ENCODE measurements around the gene SUV39H2. TPM values are rescaled to one million over a fixed set of nuclear protein-coding genes. Genes with fewer than 3 reads are reported as not detected.
"Not testable (repeated sequence)": the region's sequence is repeated elsewhere in the genome, so short reads cannot be mapped to it uniquely, and the experiment has no call there.

Gene SUV39H2
- total RNA-seq, 1 donor from 2014 or later: 16.6 TPM

DNA sequence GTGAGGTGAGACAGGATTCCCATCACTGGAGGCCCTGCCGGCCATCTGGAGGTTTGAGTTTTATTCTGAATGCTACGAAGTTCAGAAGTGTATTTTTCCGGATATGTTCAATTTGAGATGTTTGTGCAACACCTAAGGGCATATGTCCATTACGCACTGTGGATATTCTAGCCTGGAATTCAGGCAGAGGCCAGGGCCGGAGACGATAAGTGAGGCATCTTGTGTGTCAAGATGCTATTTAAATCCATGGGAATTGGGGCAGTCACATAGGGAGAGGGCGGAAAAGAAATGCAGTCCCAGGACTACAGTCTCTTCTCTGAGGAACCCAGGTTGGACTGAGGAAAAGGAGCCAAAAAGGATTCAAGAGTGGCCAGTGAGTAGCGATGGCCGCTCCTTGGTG lies 1.9 kb upstream of the SUV39H2 start:
- peak; percentile 4 for DNase-seq

DNA sequence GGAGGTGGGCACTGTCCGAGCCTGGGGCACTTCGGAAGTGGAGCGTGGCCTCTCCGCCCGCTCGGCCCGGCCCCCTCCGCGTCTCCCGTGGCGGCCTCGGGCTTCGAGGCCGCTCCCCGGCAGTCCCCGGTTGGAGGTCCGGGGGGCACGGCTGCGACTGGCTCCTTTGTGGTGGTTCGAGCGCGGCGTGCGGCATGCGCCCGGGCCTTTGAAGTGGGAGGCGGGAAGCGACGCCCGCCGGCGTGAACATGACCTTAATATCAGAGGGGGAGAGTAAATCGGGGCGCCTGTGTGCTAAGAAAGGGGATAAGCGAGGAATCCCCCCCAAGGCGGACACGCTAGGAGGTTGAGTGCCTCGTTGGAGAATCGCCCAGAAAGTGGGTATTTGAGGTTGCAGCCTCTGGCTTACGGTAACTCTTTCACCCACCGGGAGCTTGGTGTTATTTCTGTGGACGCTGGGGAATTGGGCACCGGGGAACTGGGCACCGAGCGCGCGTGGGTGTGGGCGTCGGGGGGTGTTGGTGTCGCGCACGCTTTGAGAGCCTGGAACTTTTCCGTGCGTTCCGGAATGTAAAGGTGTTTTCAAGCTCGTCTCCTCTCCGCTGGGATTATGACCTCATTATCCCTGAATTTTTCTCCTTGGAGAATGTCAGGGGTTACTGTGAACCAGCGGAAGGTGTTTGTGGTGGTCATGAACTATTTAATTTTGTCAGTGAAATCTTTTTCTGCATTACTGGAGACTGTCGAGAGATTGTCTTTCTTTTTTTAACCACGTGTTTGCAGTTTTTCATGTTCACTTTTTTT lies 660 bp downstream of the SUV39H2 start:
- DNase-seq: peak; percentile 47

- DNase-seq: no peak
Measured at GRCh38 chr10:14879928-14880193, 1.2 kb downstream of the SUV39H2 start.

- peak; percentile 8 for DNase-seq
Measured at GRCh38 chr10:14880229-14880628, 1.6 kb downstream of the SUV39H2 start.

GRCh38 chr10:14884082-14884481 lies 5.4 kb downstream of the SUV39H2 start:
- DNase-seq: no peak

DNA sequence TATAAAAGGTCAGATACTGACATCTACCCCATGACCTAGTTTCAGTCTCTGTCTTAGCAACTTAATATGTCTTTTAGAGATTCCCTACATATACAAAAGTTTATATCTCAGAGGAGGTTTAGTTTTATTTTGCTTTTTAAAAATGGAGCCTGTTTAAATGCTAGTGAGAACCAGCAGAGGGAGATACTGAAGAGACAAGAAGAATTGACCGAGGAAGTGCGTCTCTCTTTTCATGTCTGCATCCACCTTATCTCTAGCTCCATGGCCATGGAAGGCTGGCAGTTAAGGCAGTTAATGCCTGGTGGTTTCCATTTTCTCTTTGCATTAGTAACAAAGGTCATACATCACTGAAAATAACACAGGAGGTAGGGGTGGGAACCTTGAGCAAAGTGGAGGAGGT lies 10.7 kb downstream of the SUV39H2 start:
- no peak for DNase-seq

DNA sequence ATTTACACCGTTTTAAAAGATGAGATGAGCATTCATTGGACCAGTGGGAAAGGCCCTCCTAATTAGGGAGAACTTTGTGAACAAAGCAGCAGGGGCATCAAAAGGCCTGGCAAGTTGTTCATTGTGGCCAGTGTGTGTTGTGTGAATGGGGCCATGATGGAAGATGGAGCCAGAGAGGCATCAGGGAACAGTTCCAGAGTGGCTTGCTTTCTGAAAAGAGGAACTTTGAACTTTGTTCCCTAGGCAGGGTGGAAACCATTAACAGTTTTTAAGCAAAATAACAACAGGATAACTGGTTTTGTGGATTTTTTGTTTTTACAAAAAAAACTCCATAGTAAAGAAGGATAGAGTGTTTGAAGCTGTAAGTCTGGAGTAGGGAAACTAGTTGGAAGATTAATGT lies 12.5 kb downstream of the SUV39H2 start:
- no peak for DNase-seq

DNA sequence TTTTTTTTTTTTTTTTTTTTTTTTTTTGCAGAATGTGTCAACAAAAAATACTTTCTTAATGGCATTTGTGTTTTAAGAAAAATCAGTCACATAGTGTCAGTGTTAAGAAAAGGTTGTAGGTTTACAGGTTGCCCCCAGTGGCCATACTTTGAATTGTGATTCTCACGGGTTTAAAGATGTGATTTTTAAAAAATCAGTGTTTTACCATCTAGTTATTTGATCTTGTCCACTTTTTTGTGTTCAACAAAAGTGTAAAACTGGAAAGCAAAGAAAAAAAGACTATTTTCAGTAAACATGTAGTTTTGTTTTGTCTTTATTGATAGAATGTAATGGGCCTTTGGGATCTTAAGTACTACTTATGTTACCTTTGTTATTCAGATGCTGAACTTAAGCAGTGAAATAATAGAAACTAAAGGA lies 25.7 kb downstream of the SUV39H2 start:
- peak; percentile 25 for DNase-seq

DNA sequence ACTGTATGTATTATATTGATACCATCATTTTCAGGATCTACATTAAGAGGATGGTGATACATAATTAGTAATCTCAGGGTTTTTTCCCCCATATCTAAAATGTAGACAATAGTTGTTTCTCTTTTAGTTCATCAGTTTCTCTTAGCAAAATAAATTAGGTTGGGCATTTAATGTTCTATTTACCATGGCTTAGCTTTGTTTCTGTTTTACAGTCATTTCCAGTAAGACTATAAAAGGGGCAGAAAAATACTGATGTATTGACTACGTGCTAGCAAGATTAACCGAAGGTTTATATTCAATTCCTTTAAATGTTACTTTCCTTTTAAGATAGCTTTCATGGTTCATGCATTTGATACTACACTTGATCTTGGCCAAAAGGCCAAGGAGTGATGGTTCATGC lies 26.2 kb downstream of the SUV39H2 start:
- no peak for DNase-seq

DNA sequence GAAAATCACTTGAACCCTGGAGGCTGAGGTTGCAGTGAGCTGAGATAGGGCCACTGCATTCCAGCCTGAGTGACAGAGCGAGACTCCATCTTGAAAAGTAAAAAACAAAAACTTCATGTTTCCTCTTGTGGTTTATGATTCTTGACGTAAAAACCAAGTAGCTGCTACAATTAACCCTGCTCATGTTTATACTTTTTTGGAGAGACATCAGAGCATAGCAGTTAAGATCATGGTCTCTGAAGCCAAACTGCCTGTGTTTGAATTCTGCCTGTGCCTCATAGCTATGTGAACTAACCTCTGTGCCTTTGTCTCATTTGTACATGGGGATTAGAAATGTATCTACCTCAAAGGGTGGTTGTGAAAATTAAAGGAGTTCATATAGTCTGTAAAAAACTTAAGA lies 27.2 kb downstream of the SUV39H2 start:
- DNase-seq: no peak

DNA sequence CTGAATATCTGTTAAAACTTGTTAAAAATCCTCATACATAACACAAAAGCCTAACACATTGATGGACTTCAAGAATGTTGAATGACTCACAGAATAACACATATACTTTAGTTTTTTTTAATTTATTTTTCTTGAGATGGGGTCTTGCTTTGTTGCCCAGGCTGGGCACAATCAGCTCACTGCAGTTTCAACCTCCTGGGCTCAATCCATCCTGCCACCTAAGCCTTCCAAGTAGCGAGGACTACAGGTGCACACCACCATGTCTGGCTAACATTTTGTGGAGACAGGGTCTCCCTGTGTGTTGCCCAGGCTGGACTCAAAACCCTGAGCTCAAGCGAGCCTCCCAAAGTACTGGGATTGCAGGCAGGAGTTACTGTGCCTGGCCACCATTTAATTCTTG lies 28.1 kb downstream of the SUV39H2 start:
- DNase-seq: no peak

GRCh38 chr10:14907591-14907990 lies 28.9 kb downstream of the SUV39H2 start:
- not testable (repeated sequence) for DNase-seq

- no peak for DNase-seq
Measured at GRCh38 chr10:14909101-14909500, 30.4 kb downstream of the SUV39H2 start.

GRCh38 chr10:14910953-14911352 lies 32.3 kb downstream of the SUV39H2 start:
- no peak for DNase-seq

DNA sequence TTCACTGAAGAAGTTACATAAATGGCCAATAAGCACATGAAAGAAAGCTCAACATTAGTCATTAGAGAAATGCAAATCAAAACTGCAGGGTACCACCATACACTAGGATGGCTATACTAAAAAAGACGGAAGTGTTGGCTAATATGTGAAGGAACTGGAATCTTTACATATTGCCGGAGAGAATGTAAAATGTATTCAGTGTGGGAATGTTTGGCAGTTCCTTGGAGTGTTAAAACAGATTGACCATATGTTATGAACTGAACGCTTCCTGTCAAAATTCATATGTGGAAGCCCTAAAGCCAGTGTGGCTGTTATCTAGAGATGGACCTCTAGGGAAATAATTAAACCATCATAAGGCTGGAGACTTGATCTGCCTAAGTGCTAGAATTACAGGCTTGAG lies 33.1 kb downstream of the SUV39H2 start:
- DNase-seq: no peak

- DNase-seq: no peak
Measured at GRCh38 chr10:14916600-14916999, 37.9 kb downstream of the SUV39H2 start.

- DNase-seq: no peak
Measured at GRCh38 chr10:14917827-14918226, 39.2 kb downstream of the SUV39H2 start.

- DNase-seq: no peak
Measured at GRCh38 chr10:14918964-14919363, 40.3 kb downstream of the SUV39H2 start.

DNA sequence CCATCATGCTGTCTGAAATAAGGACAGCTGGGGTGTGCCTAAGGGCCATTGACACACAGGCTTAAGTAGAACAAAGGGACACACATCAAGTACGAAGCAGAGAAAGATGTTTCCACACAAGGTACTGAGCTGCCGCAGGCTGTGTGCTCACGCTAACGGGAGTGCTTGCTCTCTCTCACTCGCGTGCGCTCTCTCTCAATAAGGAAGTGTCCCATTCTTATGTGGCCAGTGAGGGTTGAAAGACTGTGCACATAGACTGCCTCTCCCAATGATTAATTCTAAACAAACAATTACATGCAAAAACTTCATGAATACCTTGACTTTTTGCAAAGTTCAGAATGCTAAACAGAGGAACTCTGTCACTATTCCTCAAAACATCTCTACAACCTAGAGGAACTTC lies 45.3 kb downstream of the SUV39H2 start:
- no peak for DNase-seq

DNA sequence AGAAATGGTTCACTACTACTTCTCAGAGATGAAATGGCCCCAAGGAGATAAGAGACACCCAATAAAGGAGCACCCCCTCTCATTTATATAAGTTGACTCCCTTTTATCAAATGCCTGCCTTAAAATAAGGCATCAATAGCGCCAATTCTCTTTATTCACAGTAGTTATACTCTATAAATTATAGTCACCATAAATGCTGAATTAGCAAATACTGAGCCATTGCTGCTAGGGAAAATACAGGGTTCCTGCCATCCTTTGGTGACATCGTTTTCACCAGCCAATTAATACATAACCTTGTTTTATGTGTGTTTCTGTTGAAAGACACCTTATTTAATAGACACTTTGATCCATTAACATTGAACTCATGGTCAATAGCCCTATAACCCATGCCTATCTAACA lies 46.6 kb downstream of the SUV39H2 start:
- no peak for DNase-seq

- no peak for DNase-seq
Measured at GRCh38 chr10:14926061-14926470, 47.4 kb downstream of the SUV39H2 start.

GRCh38 chr10:14926722-14927416 lies 48.2 kb downstream of the SUV39H2 start:
- DNase-seq: no peak

- DNase-seq: no peak
Measured at GRCh38 chr10:14930610-14931009, 51.9 kb downstream of the SUV39H2 start.

DNA sequence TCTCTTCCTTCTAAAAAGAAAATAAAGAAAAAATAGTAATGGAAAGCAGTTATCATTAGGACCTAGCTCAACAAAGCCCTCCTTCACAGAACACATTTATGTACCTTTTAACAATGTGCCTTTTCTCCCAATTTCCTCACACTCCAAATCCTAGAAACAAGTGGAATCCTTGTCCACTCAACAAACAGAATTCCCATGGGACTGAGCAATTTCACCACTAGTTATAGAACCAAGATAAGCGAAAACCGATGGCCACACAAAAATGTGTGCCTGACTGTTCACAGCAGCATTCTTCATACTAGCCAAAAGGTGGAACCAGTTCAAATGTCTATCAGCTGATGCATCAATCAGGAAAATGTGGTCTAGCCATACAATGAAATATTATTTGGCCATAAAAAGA lies 57.9 kb downstream of the SUV39H2 start:
- no peak for DNase-seq

All from tongue (tissue), 2 donors.